ENCODE data around the gene COL15A1. TPM values are rescaled to one million over a fixed set of nuclear protein-coding genes. Genes with fewer than 3 reads are reported as not detected.
A peak's percentile ranks its signal among the peaks of the same experiment; 100 is the strongest.

The COL15A1 gene
- total and polyA plus RNA-seq, 5 donors from 2014 or later, result 0.03 to 0.10 (median 0.06) TPM; not detected in 2

DNA sequence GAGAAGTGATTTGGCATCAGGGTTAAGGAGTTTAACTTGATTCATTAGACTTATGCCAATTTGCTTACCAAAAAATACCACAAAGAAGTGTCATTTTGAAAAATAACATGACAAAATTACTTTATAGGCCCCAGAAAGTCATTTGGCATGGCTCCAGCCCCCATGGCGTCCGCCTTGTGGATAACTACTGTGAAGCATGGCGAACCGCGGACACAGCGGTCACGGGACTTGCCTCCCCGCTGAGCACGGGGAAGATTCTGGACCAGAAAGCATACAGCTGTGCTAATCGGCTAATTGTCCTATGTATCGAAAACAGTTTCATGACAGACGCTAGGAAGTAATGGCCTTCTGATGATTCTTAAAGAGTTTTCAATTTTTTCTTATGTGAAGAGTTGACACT lies 125.8 kb downstream of the COL15A1 start:
- Histone ChIP-seq H3K27me3 (ENCODE audit: control insufficient read depth, insufficient read depth, low read length) (no peaks in the 10 kb centered on the region), H3K36me3 (ENCODE audit: control insufficient read depth, insufficient read depth, low read length) (no peaks in the 10 kb centered on the region), H3K4me3 (ENCODE audit: low read depth, low read length) (peak overlapping the region; percentile 34), H3K27ac (ENCODE audit: insufficient read depth, low read length, poor library complexity, severe bottlenecking) (peak overlapping the region; percentile 57), H3K4me1 (ENCODE audit: control insufficient read depth, insufficient read depth, low read length, poor library complexity, severe bottlenecking) (peaks cover 17% of the 10 kb centered on the region), H3K9me3 (ENCODE audit: control insufficient read depth in 2 of 2, low read length in 2 of 2) (no peaks in the 10 kb centered on the region)
- Mint-ChIP-seq H3K36me3 (no peaks in the 10 kb centered on the region), H3K9me3 (peaks cover 0 to 2% (median 0%) of the 10 kb centered on the region in 7 donors), H3K27me3 (no peaks in the 10 kb centered on the region), H3K4me1 (peaks cover 7 to 63% (median 38%) of the 10 kb centered on the region in 4 donors), H3K4me3 (peak overlapping the region in 2 of 4 donors; percentile 1 to 59), H3K27ac (peak overlapping the region; percentile 39 to 86 (median 80))
- DNase-seq, result no peak
- ATAC-seq (ENCODE audit: low read depth in 2 of 2), result no peak

DNA sequence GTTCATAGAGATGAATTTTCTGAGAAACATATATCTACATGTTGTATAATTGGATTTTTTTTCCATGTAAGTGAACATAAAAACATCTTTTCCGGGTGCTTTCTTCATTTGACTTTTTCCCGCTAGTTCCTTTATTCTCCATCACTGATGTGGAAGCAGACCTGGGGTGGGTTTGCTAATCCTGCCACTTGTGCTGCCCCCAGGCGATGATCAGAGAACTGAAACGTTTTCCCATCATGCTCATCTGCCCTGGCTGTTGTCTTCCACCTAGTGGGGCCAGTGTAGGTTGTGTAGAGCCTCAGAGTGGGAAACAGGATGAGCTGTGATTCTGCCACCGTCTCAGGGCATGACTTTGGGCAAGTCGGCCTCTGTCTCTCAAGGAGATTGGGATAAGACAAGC lies 127.0 kb downstream of the COL15A1 start:
- Mint-ChIP-seq H3K4me3 (peak overlapping the region in 2 of 4 donors; percentile 18 to 27), H3K36me3 (no peaks in the 10 kb centered on the region), H3K9me3 (peaks cover 0 to 1% (median 0%) of the 10 kb centered on the region in 7 donors), H3K27ac (peak overlapping the region; percentile 22 to 83 (median 66)), H3K27me3 (no peaks in the 10 kb centered on the region), H3K4me1 (peaks cover 16 to 70% (median 45%) of the 10 kb centered on the region in 4 donors)
- H3K27ac ChIP-seq (ENCODE audit: insufficient read depth, low read length, poor library complexity, severe bottlenecking), result no peak overlapping the region
- H3K9me3 ChIP-seq (ENCODE audit: control insufficient read depth in 2 of 2, low read length in 2 of 2), result no peaks in the 10 kb centered on the region
- peaks cover 17% of the 10 kb centered on the region for H3K4me1 ChIP-seq (ENCODE audit: control insufficient read depth, insufficient read depth, low read length, poor library complexity, severe bottlenecking)
- no peaks in the 10 kb centered on the region for H3K36me3 ChIP-seq (ENCODE audit: control insufficient read depth, insufficient read depth, low read length)
- DNase-seq (no peak), ATAC-seq (ENCODE audit: low read depth in 2 of 2) (no peak)
- H3K4me3 ChIP-seq (ENCODE audit: low read depth, low read length), result no peak overlapping the region
- H3K27me3 ChIP-seq (ENCODE audit: control insufficient read depth, insufficient read depth, low read length), result no peaks in the 10 kb centered on the region

DNA sequence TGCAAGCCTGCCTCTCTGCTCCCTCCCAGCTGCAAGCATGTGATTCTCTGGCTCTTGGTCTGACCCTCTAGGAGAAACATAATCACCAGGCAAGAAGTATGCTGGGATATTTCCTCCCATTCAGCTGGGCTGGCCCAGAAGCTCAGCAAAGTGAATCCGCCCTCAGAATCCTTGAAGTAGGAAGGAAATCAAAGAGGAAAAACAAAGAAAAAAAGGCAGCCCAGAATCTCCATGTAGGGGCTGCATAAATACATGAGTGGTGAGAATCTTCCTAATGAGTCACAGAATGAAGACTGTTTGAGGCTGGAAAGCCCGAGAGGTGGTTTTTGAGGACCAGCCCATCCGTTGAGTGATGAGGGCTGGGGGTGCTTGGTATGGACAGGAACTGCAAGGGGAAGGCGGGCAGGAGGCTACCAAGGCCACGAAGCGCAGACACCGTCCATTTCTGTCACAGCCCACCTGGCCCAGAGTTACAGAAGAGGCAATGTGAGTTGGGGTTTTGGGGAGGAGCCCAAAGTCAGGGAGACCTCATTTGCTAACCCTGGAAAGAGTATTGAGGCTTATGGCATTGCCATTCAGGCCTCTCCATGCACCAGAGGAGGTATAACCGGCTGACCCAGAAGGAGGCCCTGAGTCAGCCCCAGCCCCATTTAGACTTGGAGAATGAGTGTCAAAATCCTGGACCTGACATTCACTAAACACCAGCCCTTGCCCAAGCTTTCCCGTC lies 127.8 kb downstream of the COL15A1 start:
- H3K36me3 ChIP-seq (ENCODE audit: control insufficient read depth, insufficient read depth, low read length), result no peaks in the 10 kb centered on the region
- Mint-ChIP-seq H3K9me3 (peaks cover 0 to 1% (median 0%) of the 10 kb centered on the region in 7 donors), H3K27me3 (no peaks in the 10 kb centered on the region), H3K27ac (peak overlapping the region; percentile 20 to 88 (median 83)), H3K4me3 (no peak overlapping the region), H3K4me1 (peaks cover 21 to 78% (median 48%) of the 10 kb centered on the region in 4 donors), H3K36me3 (no peaks in the 10 kb centered on the region)
- H3K9me3 ChIP-seq (ENCODE audit: control insufficient read depth in 2 of 2, low read length in 2 of 2), result no peaks in the 10 kb centered on the region
- peaks cover 23% of the 10 kb centered on the region for H3K4me1 ChIP-seq (ENCODE audit: control insufficient read depth, insufficient read depth, low read length, poor library complexity, severe bottlenecking)
- ATAC-seq (ENCODE audit: low read depth in 2 of 2) (no peak), DNase-seq (no peak)
- H3K4me3 ChIP-seq (ENCODE audit: low read depth, low read length), result no peak overlapping the region
- no peaks in the 10 kb centered on the region for H3K27me3 ChIP-seq (ENCODE audit: control insufficient read depth, insufficient read depth, low read length)
- no peak overlapping the region for H3K27ac ChIP-seq (ENCODE audit: insufficient read depth, low read length, poor library complexity, severe bottlenecking)

- Histone ChIP-seq H3K4me1 (ENCODE audit: control insufficient read depth, insufficient read depth, low read length, poor library complexity, severe bottlenecking) (peaks cover 28% of the 10 kb centered on the region), H3K4me3 (ENCODE audit: low read depth, low read length) (no peak overlapping the region), H3K27ac (ENCODE audit: insufficient read depth, low read length, poor library complexity, severe bottlenecking) (no peak overlapping the region), H3K36me3 (ENCODE audit: control insufficient read depth, insufficient read depth, low read length) (no peaks in the 10 kb centered on the region), H3K27me3 (ENCODE audit: control insufficient read depth, insufficient read depth, low read length) (no peaks in the 10 kb centered on the region), H3K9me3 (ENCODE audit: control insufficient read depth in 2 of 2, low read length in 2 of 2) (no peaks in the 10 kb centered on the region)
- H3K4me1 Mint-ChIP-seq, result peaks cover 27 to 78% (median 52%) of the 10 kb centered on the region in 4 donors
- H3K27me3 Mint-ChIP-seq, result no peaks in the 10 kb centered on the region
- no peak for DNase-seq
- no peaks in the 10 kb centered on the region for H3K36me3 Mint-ChIP-seq
- peak overlapping the region; percentile 64 to 82 (median 67) for H3K27ac Mint-ChIP-seq
- H3K9me3 Mint-ChIP-seq, result peaks cover 0 to 1% (median 0%) of the 10 kb centered on the region in 7 donors
- ATAC-seq (ENCODE audit: low read depth in 2 of 2), result no peak
- H3K4me3 Mint-ChIP-seq, result no peak overlapping the region
Observed at GRCh38 chr9:99072040-99072394, 128.3 kb downstream of the COL15A1 start.

GRCh38 chr9:99073347-99073746 lies 129.6 kb downstream of the COL15A1 start:
- H3K27me3 Mint-ChIP-seq, result no peaks in the 10 kb centered on the region
- peak overlapping the region in 2 of 3 donors; percentile 10 to 62 for H3K27ac Mint-ChIP-seq
- H3K27ac ChIP-seq (ENCODE audit: insufficient read depth, low read length, poor library complexity, severe bottlenecking), result no peak overlapping the region
- no peaks in the 10 kb centered on the region for H3K36me3 Mint-ChIP-seq
- peaks cover 33 to 75% (median 51%) of the 10 kb centered on the region in 4 donors for H3K4me1 Mint-ChIP-seq
- no peak overlapping the region for H3K4me3 ChIP-seq (ENCODE audit: low read depth, low read length)
- DNase-seq (no peak), ATAC-seq (ENCODE audit: low read depth in 2 of 2) (no peak)
- H3K9me3 ChIP-seq (ENCODE audit: control insufficient read depth in 2 of 2, low read length in 2 of 2), result no peaks in the 10 kb centered on the region
- H3K27me3 ChIP-seq (ENCODE audit: control insufficient read depth, insufficient read depth, low read length), result no peaks in the 10 kb centered on the region
- H3K36me3 ChIP-seq (ENCODE audit: control insufficient read depth, insufficient read depth, low read length), result no peaks in the 10 kb centered on the region
- peaks cover 0 to 1% (median 0%) of the 10 kb centered on the region in 7 donors for H3K9me3 Mint-ChIP-seq
- H3K4me3 Mint-ChIP-seq, result no peak overlapping the region
- H3K4me1 ChIP-seq (ENCODE audit: control insufficient read depth, insufficient read depth, low read length, poor library complexity, severe bottlenecking), result peaks cover 36% of the 10 kb centered on the region

- Histone ChIP-seq H3K36me3 (ENCODE audit: control insufficient read depth, insufficient read depth, low read length) (no peaks in the 10 kb centered on the region), H3K4me3 (ENCODE audit: low read depth, low read length) (no peak overlapping the region), H3K9me3 (ENCODE audit: control insufficient read depth in 2 of 2, low read length in 2 of 2) (no peaks in the 10 kb centered on the region), H3K27me3 (ENCODE audit: control insufficient read depth, insufficient read depth, low read length) (no peaks in the 10 kb centered on the region), H3K4me1 (ENCODE audit: control insufficient read depth, insufficient read depth, low read length, poor library complexity, severe bottlenecking) (peaks cover 28% of the 10 kb centered on the region), H3K27ac (ENCODE audit: insufficient read depth, low read length, poor library complexity, severe bottlenecking) (no peak overlapping the region)
- Mint-ChIP-seq H3K4me1 (peaks cover 28 to 73% (median 48%) of the 10 kb centered on the region in 4 donors), H3K36me3 (no peaks in the 10 kb centered on the region), H3K27ac (peak overlapping the region; percentile 59 to 91 (median 62)), H3K9me3 (peaks cover 0 to 1% (median 0%) of the 10 kb centered on the region in 7 donors), H3K4me3 (peak overlapping the region in 1 of 4 donors; percentile 9), H3K27me3 (no peaks in the 10 kb centered on the region)
- ATAC-seq (ENCODE audit: low read depth in 2 of 2) (no peak), DNase-seq (no peak)
Observed at GRCh38 chr9:99073985-99074901, 130.5 kb downstream of the COL15A1 start.

DNA sequence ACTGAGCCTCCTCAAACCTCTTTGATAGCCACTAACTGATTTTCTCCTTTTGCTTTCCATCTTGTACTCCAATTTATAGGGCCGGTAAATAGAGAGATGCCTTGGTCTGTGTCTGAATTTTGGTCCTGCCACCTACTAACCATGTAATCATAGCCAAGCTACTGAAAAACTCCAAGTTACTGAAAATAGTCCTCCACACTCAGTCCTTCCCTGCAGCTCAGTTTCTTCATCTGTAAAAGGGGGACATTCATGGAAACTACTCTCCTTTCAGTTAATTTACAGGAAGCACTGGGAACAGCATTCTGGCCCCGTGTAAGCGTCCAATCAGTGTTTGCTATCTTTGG lies 131.2 kb downstream of the COL15A1 start:
- no peaks in the 10 kb centered on the region for H3K27me3 Mint-ChIP-seq
- Histone ChIP-seq H3K4me3 (ENCODE audit: low read depth, low read length) (no peak overlapping the region), H3K9me3 (ENCODE audit: control insufficient read depth in 2 of 2, low read length in 2 of 2) (no peaks in the 10 kb centered on the region), H3K4me1 (ENCODE audit: control insufficient read depth, insufficient read depth, low read length, poor library complexity, severe bottlenecking) (peaks cover 21% of the 10 kb centered on the region), H3K27ac (ENCODE audit: insufficient read depth, low read length, poor library complexity, severe bottlenecking) (no peak overlapping the region), H3K27me3 (ENCODE audit: control insufficient read depth, insufficient read depth, low read length) (no peaks in the 10 kb centered on the region), H3K36me3 (ENCODE audit: control insufficient read depth, insufficient read depth, low read length) (no peaks in the 10 kb centered on the region)
- peak overlapping the region; percentile 59 to 91 (median 62) for H3K27ac Mint-ChIP-seq
- H3K4me3 Mint-ChIP-seq, result no peak overlapping the region
- H3K36me3 Mint-ChIP-seq, result no peaks in the 10 kb centered on the region
- ATAC-seq (ENCODE audit: low read depth in 2 of 2), result no peak
- peaks cover 0 to 1% (median 0%) of the 10 kb centered on the region in 7 donors for H3K9me3 Mint-ChIP-seq
- peaks cover 25 to 71% (median 46%) of the 10 kb centered on the region in 4 donors for H3K4me1 Mint-ChIP-seq
- no peak for DNase-seq

Data from CD4-positive, CD25-positive, alpha-beta regulatory T cell (primary cell).